ENCODE data around the gene MYO9B. TPM values are rescaled to one million over a fixed set of nuclear protein-coding genes. Genes with fewer than 3 reads are reported as not detected.

MYO9B gene
- total and polyA plus RNA-seq, 2 donors: 28.2 to 103 TPM

DNA sequence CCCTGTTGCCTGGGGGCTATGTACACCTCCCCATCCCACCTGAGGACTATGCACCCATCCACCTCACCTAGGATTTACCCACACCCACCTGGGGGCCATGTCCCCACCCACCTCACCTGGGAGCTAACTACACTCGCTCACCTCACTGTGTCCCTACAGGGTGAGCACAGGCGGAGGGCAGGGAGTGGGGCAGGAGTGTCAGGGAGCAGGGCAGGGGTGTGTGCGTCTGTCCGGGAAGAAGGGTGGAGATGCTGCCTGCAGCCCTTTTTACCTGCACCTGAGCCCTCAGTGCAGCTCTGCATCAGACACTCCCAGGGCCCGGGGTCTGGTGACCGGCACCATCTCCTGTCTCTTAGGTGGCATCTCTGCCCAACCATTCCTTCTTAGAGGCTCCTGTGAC, 38.4 kb upstream of the MYO9B start:
- Histone ChIP-seq H3K4me1 (ENCODE audit: control insufficient read depth in 2 of 2, insufficient read depth in 2 of 2, low read length in 2 of 2) (peaks cover 0 to 2% of the 10 kb centered on the region in 2 donors), H3K36me3 (ENCODE audit: control insufficient read depth in 2 of 2, insufficient read depth in 2 of 2, low read length in 1 of 2) (no peaks in the 10 kb centered on the region), H3K27ac (ENCODE audit: low read depth in 1 of 2, low read length in 1 of 2) (no peak overlapping the region), H3K4me3 (ENCODE audit: low read length in 2 of 2) (no peak overlapping the region), H3K9me3 (ENCODE audit: control insufficient read depth in 2 of 2, insufficient read depth in 1 of 2, low read length in 1 of 2) (no peaks in the 10 kb centered on the region), H3K27me3 (ENCODE audit: control insufficient read depth in 2 of 2, insufficient read depth in 1 of 2, low read length in 1 of 2) (peaks cover 0 to 7% of the 10 kb centered on the region in 2 donors)
- WGBS: 90% methylated on average over 6 of the region's 6 CpGs
- no peak for DNase-seq (ENCODE audit: low read depth in 6 of 9, low spot score in 9 of 9)

DNA sequence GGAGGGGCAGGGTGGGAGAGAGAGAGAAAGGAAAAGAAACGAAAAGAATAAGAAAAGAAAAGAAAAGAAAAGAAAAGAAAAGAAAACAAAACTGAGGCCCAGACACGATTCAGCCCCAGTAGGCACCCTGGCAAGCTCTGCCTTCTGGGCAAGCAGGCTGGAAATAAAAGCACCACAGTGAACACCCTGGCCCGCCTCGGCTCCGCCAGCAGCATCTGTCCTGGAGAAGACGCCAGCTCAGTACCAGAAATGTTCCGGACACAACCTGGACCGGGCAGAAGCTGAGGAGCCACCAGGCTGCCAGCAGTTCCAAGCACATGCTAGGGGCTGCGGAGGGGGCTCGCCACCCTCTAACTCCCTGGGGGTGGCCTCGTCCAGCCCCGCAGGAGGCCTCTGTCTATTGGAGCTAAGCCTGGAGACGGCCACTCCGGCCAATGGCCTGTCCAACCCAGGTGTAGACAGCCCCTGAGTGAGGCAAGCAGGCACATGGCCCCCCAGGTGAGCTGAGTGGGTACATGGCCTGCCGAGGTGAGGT, 37.5 kb upstream of the MYO9B start:
- Histone ChIP-seq H3K27me3 (ENCODE audit: control insufficient read depth in 2 of 2, insufficient read depth in 1 of 2, low read length in 1 of 2) (peaks cover 0 to 8% of the 10 kb centered on the region in 2 donors), H3K4me3 (ENCODE audit: low read length in 2 of 2) (no peak overlapping the region), H3K4me1 (ENCODE audit: control insufficient read depth in 2 of 2, insufficient read depth in 2 of 2, low read length in 2 of 2) (peaks cover 0 to 2% of the 10 kb centered on the region in 2 donors), H3K36me3 (ENCODE audit: control insufficient read depth in 2 of 2, insufficient read depth in 2 of 2, low read length in 1 of 2) (no peaks in the 10 kb centered on the region), H3K27ac (ENCODE audit: low read depth in 1 of 2, low read length in 1 of 2) (no peak overlapping the region), H3K9me3 (ENCODE audit: control insufficient read depth in 2 of 2, insufficient read depth in 1 of 2, low read length in 1 of 2) (no peaks in the 10 kb centered on the region)
- DNase-seq (ENCODE audit: low read depth in 6 of 9, low spot score in 9 of 9): no peak
- 89% methylated on average over 15 of the region's 15 CpGs for WGBS

- DNase-seq (ENCODE audit: low read depth in 6 of 9, low spot score in 9 of 9): no peak
- 53% methylated on average over 11 of the region's 11 CpGs for WGBS
- Histone ChIP-seq H3K27me3 (ENCODE audit: control insufficient read depth in 2 of 2, insufficient read depth in 1 of 2, low read length in 1 of 2) (peaks cover 0 to 6% of the 10 kb centered on the region in 2 donors), H3K4me3 (ENCODE audit: low read length in 2 of 2) (no peak overlapping the region), H3K27ac (ENCODE audit: low read depth in 1 of 2, low read length in 1 of 2) (no peak overlapping the region), H3K9me3 (ENCODE audit: control insufficient read depth in 2 of 2, insufficient read depth in 1 of 2, low read length in 1 of 2) (no peaks in the 10 kb centered on the region), H3K36me3 (ENCODE audit: control insufficient read depth in 2 of 2, insufficient read depth in 2 of 2, low read length in 1 of 2) (no peaks in the 10 kb centered on the region), H3K4me1 (ENCODE audit: control insufficient read depth in 2 of 2, insufficient read depth in 2 of 2, low read length in 2 of 2) (no peaks in the 10 kb centered on the region)
These were observed 33.6 kb upstream of the MYO9B start for GRCh38 chr19:17041976-17042375.

DNA sequence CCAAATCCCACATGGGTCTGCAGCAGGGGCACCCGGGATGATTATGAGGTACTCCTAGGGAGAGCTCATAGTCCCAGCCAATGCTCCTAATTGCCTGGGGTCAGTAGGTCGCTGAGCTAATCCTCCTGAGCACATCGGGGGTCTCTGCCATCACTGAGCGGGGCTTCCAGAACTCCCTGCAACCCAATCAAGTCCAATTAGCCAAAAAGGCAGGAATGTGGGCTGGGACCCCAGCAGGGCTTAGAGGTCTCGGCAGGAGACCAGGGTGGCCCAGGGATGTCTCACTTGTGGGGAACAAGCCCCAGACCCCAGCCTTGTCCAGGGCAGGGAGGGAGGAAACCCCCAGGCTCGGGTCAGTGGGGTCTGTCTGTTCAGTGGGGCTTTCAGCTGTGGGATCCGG, 31.8 kb upstream of the MYO9B start:
- H3K4me1 ChIP-seq (ENCODE audit: control insufficient read depth in 2 of 2, insufficient read depth in 2 of 2, low read length in 2 of 2): no peaks in the 10 kb centered on the region
- no peak overlapping the region for H3K27ac ChIP-seq (ENCODE audit: low read depth in 1 of 2, low read length in 1 of 2)
- no peaks in the 10 kb centered on the region for H3K9me3 ChIP-seq (ENCODE audit: control insufficient read depth in 2 of 2, insufficient read depth in 1 of 2, low read length in 1 of 2)
- DNase-seq (ENCODE audit: low read depth in 6 of 9, low spot score in 9 of 9): no peak
- peaks cover 0 to 6% of the 10 kb centered on the region in 2 donors for H3K27me3 ChIP-seq (ENCODE audit: control insufficient read depth in 2 of 2, insufficient read depth in 1 of 2, low read length in 1 of 2)
- WGBS: 85% methylated on average over 7 of the region's 7 CpGs
- H3K36me3 ChIP-seq (ENCODE audit: control insufficient read depth in 2 of 2, insufficient read depth in 2 of 2, low read length in 1 of 2): peaks cover 0 to under 1% of the 10 kb centered on the region in 2 donors
- H3K4me3 ChIP-seq (ENCODE audit: low read length in 2 of 2): no peak overlapping the region

DNA sequence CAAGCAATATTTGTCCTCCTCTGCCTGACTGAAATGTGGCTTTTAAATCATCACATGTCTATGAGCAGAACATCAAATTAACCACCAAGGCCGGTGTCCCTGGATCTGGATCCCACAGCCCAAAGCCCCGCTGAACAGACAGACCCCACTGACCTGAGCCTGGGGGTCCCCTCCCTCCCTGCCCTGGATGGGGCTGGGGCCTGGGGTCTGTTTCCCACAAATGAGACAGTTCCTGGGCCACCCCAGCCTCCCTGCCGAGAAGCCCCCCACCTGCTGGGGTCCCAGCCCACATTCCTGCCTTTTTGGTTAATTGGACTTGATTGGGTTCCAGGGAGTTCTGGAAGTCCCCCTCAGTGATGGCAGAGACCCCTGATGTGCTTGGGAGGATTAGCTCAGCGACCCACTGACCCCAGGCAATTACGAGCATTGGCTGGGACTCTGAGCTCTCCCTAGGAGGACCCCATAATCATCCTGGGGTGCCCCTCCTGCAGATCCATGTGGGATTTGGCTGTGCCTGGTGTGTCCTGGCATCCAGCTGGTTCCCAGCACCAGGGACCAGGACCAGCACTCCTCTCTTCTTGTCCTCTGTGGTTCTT, 29.6 kb upstream of the MYO9B start:
- Histone ChIP-seq H3K36me3 (ENCODE audit: control insufficient read depth in 2 of 2, insufficient read depth in 2 of 2, low read length in 1 of 2) (peaks cover 16% of the 10 kb centered on the region in 2 donors), H3K4me1 (ENCODE audit: control insufficient read depth in 2 of 2, insufficient read depth in 2 of 2, low read length in 2 of 2) (no peaks in the 10 kb centered on the region), H3K4me3 (ENCODE audit: low read length in 2 of 2) (no peak overlapping the region), H3K27me3 (ENCODE audit: control insufficient read depth in 2 of 2, insufficient read depth in 1 of 2, low read length in 1 of 2) (peaks cover 0 to 6% of the 10 kb centered on the region in 2 donors), H3K9me3 (ENCODE audit: control insufficient read depth in 2 of 2, insufficient read depth in 1 of 2, low read length in 1 of 2) (no peaks in the 10 kb centered on the region), H3K27ac (ENCODE audit: low read depth in 1 of 2, low read length in 1 of 2) (no peak overlapping the region)
- no peak for DNase-seq (ENCODE audit: low read depth in 6 of 9, low spot score in 9 of 9)
- 97% methylated on average over 5 of the region's 5 CpGs for WGBS

- H3K4me1 ChIP-seq (ENCODE audit: control insufficient read depth in 2 of 2, insufficient read depth in 2 of 2, low read length in 2 of 2): no peaks in the 10 kb centered on the region
- H3K4me3 ChIP-seq (ENCODE audit: low read length in 2 of 2): no peak overlapping the region
- peaks cover 34 to 42% of the 10 kb centered on the region in 2 donors for H3K36me3 ChIP-seq (ENCODE audit: control insufficient read depth in 2 of 2, insufficient read depth in 2 of 2, low read length in 1 of 2)
- H3K27me3 ChIP-seq (ENCODE audit: control insufficient read depth in 2 of 2, insufficient read depth in 1 of 2, low read length in 1 of 2): no peaks in the 10 kb centered on the region
- H3K27ac ChIP-seq (ENCODE audit: low read depth in 1 of 2, low read length in 1 of 2): no peak overlapping the region
- H3K9me3 ChIP-seq (ENCODE audit: control insufficient read depth in 2 of 2, insufficient read depth in 1 of 2, low read length in 1 of 2): no peaks in the 10 kb centered on the region
- DNase-seq (ENCODE audit: low read depth in 6 of 9, low spot score in 9 of 9): no peak
- WGBS: 95% methylated on average over 16 of the region's 16 CpGs
These were observed 26.6 kb upstream of the MYO9B start for GRCh38 chr19:17048885-17049453.

DNA sequence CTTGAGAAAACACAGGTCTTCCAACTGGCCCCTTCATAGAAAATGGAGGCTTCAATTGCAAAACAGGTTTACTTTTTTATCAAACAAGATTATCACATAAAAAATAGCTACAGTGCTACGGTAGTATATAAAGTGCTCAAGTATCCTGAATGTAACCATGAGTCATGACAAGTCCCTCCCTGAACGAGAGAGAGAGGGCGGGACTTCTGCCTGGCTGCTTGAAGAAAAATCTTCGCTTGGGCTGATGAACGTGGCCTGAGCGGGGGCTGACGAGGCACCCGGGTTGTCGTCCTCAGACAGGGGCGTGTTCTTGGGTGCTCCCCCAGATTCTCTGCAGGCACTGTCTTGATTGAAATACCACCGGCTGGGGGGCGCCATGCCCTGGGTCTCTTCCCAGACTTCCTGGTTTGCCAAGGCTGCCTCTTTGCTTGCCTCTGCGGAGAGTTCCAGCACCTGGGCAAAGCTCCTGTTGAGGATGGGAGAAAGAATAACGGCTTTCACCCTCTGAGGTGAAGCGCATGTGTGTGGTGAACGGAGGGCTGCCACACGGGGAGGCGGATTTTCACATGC, 25.8 kb upstream of the MYO9B start:
- Histone ChIP-seq H3K27me3 (ENCODE audit: control insufficient read depth in 2 of 2, insufficient read depth in 1 of 2, low read length in 1 of 2) (no peaks in the 10 kb centered on the region), H3K4me3 (ENCODE audit: low read length in 2 of 2) (no peak overlapping the region), H3K36me3 (ENCODE audit: control insufficient read depth in 2 of 2, insufficient read depth in 2 of 2, low read length in 1 of 2) (peaks cover 38 to 50% of the 10 kb centered on the region in 2 donors), H3K27ac (ENCODE audit: low read depth in 1 of 2, low read length in 1 of 2) (no peak overlapping the region), H3K9me3 (ENCODE audit: control insufficient read depth in 2 of 2, insufficient read depth in 1 of 2, low read length in 1 of 2) (no peaks in the 10 kb centered on the region), H3K4me1 (ENCODE audit: control insufficient read depth in 2 of 2, insufficient read depth in 2 of 2, low read length in 2 of 2) (no peaks in the 10 kb centered on the region)
- no peak for DNase-seq (ENCODE audit: low read depth in 6 of 9, low spot score in 9 of 9)
- 94% methylated on average over 18 of the region's 18 CpGs for WGBS

DNA sequence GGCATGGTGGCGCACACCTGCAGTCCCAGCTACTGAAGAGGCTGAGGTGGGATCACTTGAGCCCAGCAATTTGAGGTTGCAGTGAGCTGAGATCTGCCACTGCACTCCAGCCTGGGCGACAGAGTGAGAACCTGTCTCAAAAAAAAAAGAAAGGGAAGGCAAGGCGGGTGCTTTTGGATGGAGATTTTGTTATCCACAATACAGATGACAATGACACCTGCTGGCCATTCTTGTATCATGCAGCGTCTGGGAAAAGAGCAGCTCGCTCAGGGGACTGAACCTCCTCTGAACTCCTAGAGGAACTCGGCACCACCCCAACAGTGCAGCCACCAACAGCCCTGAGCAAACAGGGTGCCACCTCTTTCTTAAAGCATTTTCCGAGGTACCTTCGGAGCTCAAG, 23.1 kb upstream of the MYO9B start:
- no peaks in the 10 kb centered on the region for H3K4me1 ChIP-seq (ENCODE audit: control insufficient read depth in 2 of 2, insufficient read depth in 2 of 2, low read length in 2 of 2)
- H3K36me3 ChIP-seq (ENCODE audit: control insufficient read depth in 2 of 2, insufficient read depth in 2 of 2, low read length in 1 of 2): peaks cover 55 to 66% of the 10 kb centered on the region in 2 donors
- peak in 2 of 9 donors; percentile 21 to 30 for DNase-seq (ENCODE audit: low read depth in 6 of 9, low spot score in 9 of 9)
- no peaks in the 10 kb centered on the region for H3K27me3 ChIP-seq (ENCODE audit: control insufficient read depth in 2 of 2, insufficient read depth in 1 of 2, low read length in 1 of 2)
- H3K27ac ChIP-seq (ENCODE audit: low read depth in 1 of 2, low read length in 1 of 2): no peak overlapping the region
- no peak overlapping the region for H3K4me3 ChIP-seq (ENCODE audit: low read length in 2 of 2)
- H3K9me3 ChIP-seq (ENCODE audit: control insufficient read depth in 2 of 2, insufficient read depth in 1 of 2, low read length in 1 of 2): no peaks in the 10 kb centered on the region
- WGBS: 90% methylated on average over 8 of the region's 8 CpGs

GRCh38 chr19:17054746-17055145, 20.8 kb upstream of the MYO9B start:
- peaks cover 4 to 14% of the 10 kb centered on the region in 2 donors for H3K9me3 ChIP-seq (ENCODE audit: control insufficient read depth in 2 of 2, insufficient read depth in 1 of 2, low read length in 1 of 2)
- WGBS: over 99% methylated on average over 5 of the region's 5 CpGs
- no peaks in the 10 kb centered on the region for H3K4me1 ChIP-seq (ENCODE audit: control insufficient read depth in 2 of 2, insufficient read depth in 2 of 2, low read length in 2 of 2)
- no peak overlapping the region for H3K27ac ChIP-seq (ENCODE audit: low read depth in 1 of 2, low read length in 1 of 2)
- peaks cover 68 to 80% of the 10 kb centered on the region in 2 donors for H3K36me3 ChIP-seq (ENCODE audit: control insufficient read depth in 2 of 2, insufficient read depth in 2 of 2, low read length in 1 of 2)
- H3K27me3 ChIP-seq (ENCODE audit: control insufficient read depth in 2 of 2, insufficient read depth in 1 of 2, low read length in 1 of 2): no peaks in the 10 kb centered on the region
- no peak overlapping the region for H3K4me3 ChIP-seq (ENCODE audit: low read length in 2 of 2)
- no peak for DNase-seq (ENCODE audit: low read depth in 6 of 9, low spot score in 9 of 9)

All from thymus (tissue), 11 donors.